Endodermal cell (in vitro differentiated cells): Measurements from ENCODE around the gene HSPA9. TPM values are rescaled to one million over a fixed set of nuclear protein-coding genes. Genes with fewer than 3 reads are reported as not detected.

Experiments
- DNase-seq: peaks from one replicate; pipeline ENCODE4 v3.0.0-alpha.2; 2017
- H3K27ac ChIP-seq: 2 replicates; pipeline ENCODE4 v1.5.1; 2013; ENCODE audit warnings: mild to moderate bottlenecking, low read depth, low read length, moderate library complexity
- H3K27me3 ChIP-seq: 2 replicates; pipeline ENCODE4 v1.6.1; 2013; ENCODE audit warnings: mild to moderate bottlenecking, low read length, moderate library complexity; ENCODE audit not compliant: insufficient read depth, control insufficient read depth, poor library complexity, severe bottlenecking
- H3K36me3 ChIP-seq: 2 replicates; pipeline ENCODE4 v1.7.0; 2013; ENCODE audit warnings: mild to moderate bottlenecking, low read length, moderate library complexity; ENCODE audit not compliant: control insufficient read depth, insufficient read depth
- H3K4me1 ChIP-seq: one replicate; pipeline ENCODE4 v1.7.0; 2013; ENCODE audit warnings: low read length; ENCODE audit not compliant: control insufficient read depth, insufficient read depth
- H3K4me3 ChIP-seq: 2 replicates; pipeline ENCODE4 v1.5.1; 2013; ENCODE audit warnings: mild to moderate bottlenecking, low read length, moderate library complexity
- H3K9ac ChIP-seq: 2 replicates; pipeline ENCODE4 v1.6.1; 2013; ENCODE audit warnings: mild to moderate bottlenecking, low read length, moderate library complexity; ENCODE audit not compliant: poor library complexity, severe bottlenecking; ENCODE audit errors: extremely low read depth
- H3K9me3 ChIP-seq: 2 replicates; pipeline ENCODE4 v1.6.1; 2013; ENCODE audit warnings: mild to moderate bottlenecking, low read length, moderate library complexity; ENCODE audit not compliant: control insufficient read depth
- H3K27ac Mint-ChIP-seq: 2 replicates; pipeline ENCODE4 v1.8.0; 2020; ENCODE audit warnings: mixed read lengths
- H3K27me3 Mint-ChIP-seq: 2 replicates; pipeline ENCODE4 v1.8.0; 2021; ENCODE audit warnings: mild to moderate bottlenecking, mixed read lengths; ENCODE audit not compliant: insufficient read depth
- H3K36me3 Mint-ChIP-seq: 2 replicates; pipeline ENCODE4 v1.8.0; 2020; ENCODE audit warnings: low read depth, mixed read lengths
- H3K4me1 Mint-ChIP-seq: 2 replicates; pipeline ENCODE4 v1.8.0; 2020; ENCODE audit warnings: mixed read lengths
- H3K4me3 Mint-ChIP-seq: 2 replicates; pipeline ENCODE4 v1.8.0; 2020; ENCODE audit warnings: mild to moderate bottlenecking, moderate library complexity, mixed read lengths
- H3K9me3 Mint-ChIP-seq: 2 replicates; pipeline ENCODE4 v1.8.0; 2020; ENCODE audit warnings: mild to moderate bottlenecking, mixed read lengths
- CTCF ChIP-seq: fragments of 200-600 bp; sonication (generic); conservative IDR thresholded peaks from 2 replicates; pipeline ENCODE4 v1.5.0; 2021; ENCODE audit warnings: antibody characterized with exemption, mild to moderate bottlenecking
- WGBS, 2 experiments: methylation state at CpG; one replicate each; pipeline versions ENCODE4 v1.1.5 to v1.1.7; 2013; ENCODE audit warnings: missing lambda C conversion rate in 2 of 2, mixed read lengths in 1 of 2; ENCODE audit not compliant: insufficient coverage in 1 of 2, insufficient read length in 1 of 2; 5-methylcytosine and 5-hydroxymethylcytosine counted together
- long read RNA-seq, 4 experiments: library from polyadenylated mRNA in 2 of 4; library from RNA in 1 of 4; library from capped mRNA in 1 of 4; stranded (forward) in 3 of 4; unstranded in 1 of 4; transcript quantifications; one replicate each; pipeline ENCODE4 v2.0.0, GENCODE V29; 2020 to 2021; ENCODE audit warnings: inconsistent platforms in 1 of 4
- polyA plus RNA-seq, 2 experiments: library from polyadenylated mRNA; stranded (reverse); fragments of 50-300 nt; gene quantifications; one replicate each; pipeline ENCODE4 v1.2.3, GENCODE V29; 2013
- total RNA-seq, 2 donors: library from RNA; stranded (reverse); fragmentation: NEBNext Ultra II Directional in 1 of 2; extraction: Animal tissue kit (Norgen Biotek cat#: 25700) in 1 of 2; gene quantifications; 2 replicates in 1 of 2; 3 replicates in 1 of 2; pipeline ENCODE4 v1.2.1, GENCODE V29; 2021

The HSPA9 gene
- 100 to 1,000 TPM; 201 to 212 TPM for total RNA-seq
- 141 TPM for polyA plus RNA-seq (2013, experiment 1 of 2)
- polyA plus RNA-seq (2013, experiment 2 of 2), result 120 TPM
- long read RNA-seq, experiment 1, full-length matches to known transcripts, result 37 of 101 reads
- long read RNA-seq, experiment 1, partial matches to known transcripts, result 33 of 101 reads
- long read RNA-seq, experiment 1, other reads (novel, unspliced or antisense), result 31 of 101 reads
- long read RNA-seq, experiment 2, full-length matches to known transcripts, result 250 of 293 reads
- long read RNA-seq, experiment 2, partial matches to known transcripts, result 24 of 293 reads
- long read RNA-seq, experiment 2, other reads (novel, unspliced or antisense), result 19 of 293 reads
- long read RNA-seq, experiment 3, full-length matches to known transcripts, result 1,894 of 2,106 reads
- long read RNA-seq, experiment 3, partial matches to known transcripts, result 129 of 2,106 reads
- long read RNA-seq, experiment 3, other reads (novel, unspliced or antisense), result 83 of 2,106 reads
- long read RNA-seq, experiment 4, full-length matches to known transcripts, result 117 of 175 reads
- long read RNA-seq, experiment 4, partial matches to known transcripts, result 54 of 175 reads
- long read RNA-seq, experiment 4, other reads (novel, unspliced or antisense), result 4 of 175 reads

GRCh38 chr5:138575194-138576015 lies at the start of gene HSPA9:
Gene HSPA9 (minus strand): TSS chr5:138575401. CDS start chr5:138575318, 83 bp downstream.
- no peaks in the 10 kb centered on the region for H3K27me3 Mint-ChIP-seq
- H3K4me1 Mint-ChIP-seq, result peaks cover 8% of the 10 kb centered on the region
- peak within 1 kb of the TSS; percentile 99 for H3K4me3 Mint-ChIP-seq
- Histone ChIP-seq H3K9me3 (no peaks in the 10 kb centered on the region), H3K9ac (peak within 1 kb of the TSS; percentile 99), H3K4me3 (peak within 1 kb of the TSS; percentile 99), H3K4me1 (no peaks in the 10 kb centered on the region), H3K27ac (peak within 1 kb of the TSS; percentile 100), H3K36me3 (peaks cover 36% of the 10 kb centered on the region), H3K27me3 (no peaks in the 10 kb centered on the region)
- WGBS, 2 experiments, result 1% methylated on average over 31 to 73 of the region's 73 CpGs
- peak; percentile 98 for DNase-seq
- peak within 1 kb of the TSS; percentile 100 for H3K27ac Mint-ChIP-seq
- peak; percentile 39 for TF ChIP-seq CTCF
- H3K36me3 Mint-ChIP-seq, result peaks cover 38% of the 10 kb centered on the region
- peaks cover 6% of the 10 kb centered on the region for H3K9me3 Mint-ChIP-seq

GRCh38 chr5:138623053-138623452 lies 47.9 kb upstream of the HSPA9 start:
- H3K9ac ChIP-seq, result no peak overlapping the region
- no peaks in the 10 kb centered on the region for H3K27me3 Mint-ChIP-seq
- H3K27me3 ChIP-seq, result no peaks in the 10 kb centered on the region
- no peaks in the 10 kb centered on the region for H3K36me3 ChIP-seq
- H3K4me3 ChIP-seq, result no peak overlapping the region
- no peak overlapping the region for H3K27ac Mint-ChIP-seq
- WGBS, 2 experiments, result 91 to 98% methylated on average over 3 to 4 of the region's 4 CpGs
- no peak for TF ChIP-seq CTCF
- H3K4me1 ChIP-seq, result no peaks in the 10 kb centered on the region
- no peaks in the 10 kb centered on the region for H3K36me3 Mint-ChIP-seq
- H3K4me3 Mint-ChIP-seq, result no peak overlapping the region
- H3K27ac ChIP-seq, result no peak overlapping the region
- H3K4me1 Mint-ChIP-seq, result no peaks in the 10 kb centered on the region
- no peak for DNase-seq
- H3K9me3 Mint-ChIP-seq, result no peaks in the 10 kb centered on the region
- H3K9me3 ChIP-seq, result no peaks in the 10 kb centered on the region

- Histone ChIP-seq H3K9me3 (no peaks in the 10 kb centered on the region), H3K4me3 (no peak overlapping the region), H3K4me1 (no peaks in the 10 kb centered on the region), H3K36me3 (no peaks in the 10 kb centered on the region), H3K27ac (no peak overlapping the region), H3K27me3 (no peaks in the 10 kb centered on the region), H3K9ac (no peak overlapping the region)
- Mint-ChIP-seq H3K9me3 (no peaks in the 10 kb centered on the region), H3K27me3 (no peaks in the 10 kb centered on the region), H3K4me3 (no peak overlapping the region), H3K4me1 (no peaks in the 10 kb centered on the region), H3K36me3 (no peaks in the 10 kb centered on the region), H3K27ac (no peak overlapping the region)
- 74 to 84% methylated on average over 3 to 4 of the region's 4 CpGs for WGBS, 2 experiments
- no peak for TF ChIP-seq CTCF
- no peak for DNase-seq
Observed at GRCh38 chr5:138622051-138622450, 46.9 kb upstream of the HSPA9 start.
